Mesenchymal stem cell (in vitro differentiated cells and primary cell): ENCODE measurements around the gene SEPHS2.

Experiments
- DNase-seq: peaks from one replicate; pipeline ENCODE4 v3.0.0-alpha.2; 2013
- H2AFZ ChIP-seq: one replicate; pipeline ENCODE4 v1.6.1; 2013; ENCODE audit warnings: low read depth, mild to moderate bottlenecking, control low read depth, inconsistent platforms, low read length, moderate library complexity
- H2AK5ac ChIP-seq: 2 replicates; pipeline ENCODE4 v1.6.1; 2013; ENCODE audit warnings: low read length, moderate library complexity, mild to moderate bottlenecking, inconsistent platforms; ENCODE audit not compliant: severe bottlenecking
- H2BK120ac ChIP-seq: one replicate; pipeline ENCODE4 v1.6.1; 2013; ENCODE audit warnings: low read depth, mild to moderate bottlenecking, inconsistent platforms, low read length, moderate library complexity
- H2BK12ac ChIP-seq, 2 experiments: one replicate each; pipeline ENCODE4 v1.6.1; 2013; ENCODE audit warnings: inconsistent platforms in 2 of 2, low read length in 2 of 2, mild to moderate bottlenecking in 2 of 2, moderate library complexity in 2 of 2, control low read depth in 1 of 2
- H2BK15ac ChIP-seq: one replicate; pipeline ENCODE4 v1.6.1; 2013; ENCODE audit warnings: mild to moderate bottlenecking, low read depth, inconsistent platforms; ENCODE audit not compliant: poor library complexity, severe bottlenecking
- H2BK5ac ChIP-seq: 2 replicates; pipeline ENCODE4 v1.6.1; 2013; ENCODE audit warnings: low read depth, mild to moderate bottlenecking, low read length, control low read depth, inconsistent platforms; ENCODE audit not compliant: poor library complexity, severe bottlenecking
- H3K14ac ChIP-seq, 2 experiments: one replicate each; pipeline ENCODE4 v1.6.1; 2013; ENCODE audit warnings: inconsistent platforms in 2 of 2, low read length in 2 of 2, control low read depth in 1 of 2, mild to moderate bottlenecking in 1 of 2, moderate library complexity in 1 of 2
- H3K18ac ChIP-seq, 2 experiments: one replicate each; pipeline ENCODE4 v1.6.1; 2013; ENCODE audit warnings: inconsistent platforms in 2 of 2, low read length in 2 of 2, control low read depth in 1 of 2, low read depth in 1 of 2, mild to moderate bottlenecking in 1 of 2
- H3K23ac ChIP-seq, 2 experiments: one replicate each; pipeline ENCODE4 v1.6.1; 2013; ENCODE audit warnings: inconsistent platforms in 2 of 2, low read length in 2 of 2, mild to moderate bottlenecking in 2 of 2, moderate library complexity in 2 of 2, control low read depth in 1 of 2
- H3K27ac ChIP-seq: 2 replicates; pipeline ENCODE4 v1.5.1; 2013; ENCODE audit warnings: mild to moderate bottlenecking, moderate library complexity, low read length, control low read depth, inconsistent platforms; ENCODE audit not compliant: poor library complexity, severe bottlenecking
- H3K27me3 ChIP-seq, 2 experiments: 2 replicates each; pipeline versions ENCODE4 v1.6.1 to v1.7.0; 2013; ENCODE audit warnings: low read length in 2 of 2, mild to moderate bottlenecking in 2 of 2, moderate library complexity in 2 of 2, control low read depth in 1 of 2, inconsistent platforms in 1 of 2; ENCODE audit not compliant: control insufficient read depth in 1 of 2, insufficient read depth in 1 of 2
- H3K36me3 ChIP-seq, 2 experiments: 2 replicates each; pipeline versions ENCODE4 v1.6.1 to v1.7.0; 2013; ENCODE audit warnings: low read length in 2 of 2, control low read depth in 1 of 2, inconsistent platforms in 1 of 2, low read depth in 1 of 2, mild to moderate bottlenecking in 1 of 2; ENCODE audit not compliant: insufficient read depth in 2 of 2, control insufficient read depth in 1 of 2
- H3K4ac ChIP-seq, 2 experiments: one replicate each; pipeline ENCODE4 v1.6.1; 2013; ENCODE audit warnings: inconsistent platforms in 2 of 2, low read length in 2 of 2, mild to moderate bottlenecking in 2 of 2, moderate library complexity in 2 of 2, control low read depth in 1 of 2, low read depth in 1 of 2
- H3K4me1 ChIP-seq: 2 replicates; pipeline ENCODE4 v1.6.1; 2013; ENCODE audit warnings: low read depth, low read length, control low read depth; ENCODE audit not compliant: control insufficient read depth, insufficient read depth
- H3K4me2 ChIP-seq: 2 replicates; pipeline ENCODE4 v1.6.1; 2013; ENCODE audit warnings: low read length, mild to moderate bottlenecking, inconsistent platforms; ENCODE audit not compliant: poor library complexity, severe bottlenecking
- H3K4me3 ChIP-seq, 2 experiments: 2 replicates each; pipeline versions ENCODE4 v1.5.1 to v1.7.0; 2013; ENCODE audit warnings: low read length in 2 of 2, mild to moderate bottlenecking in 2 of 2, control low read depth in 1 of 2, low read depth in 1 of 2; ENCODE audit not compliant: insufficient read depth in 1 of 2
- H3K79me1 ChIP-seq: replicated peaks from 2 replicates; pipeline ENCODE4 v1.6.1; 2013; ENCODE audit warnings: mild to moderate bottlenecking, control low read depth, low read length, inconsistent platforms; ENCODE audit not compliant: poor library complexity, severe bottlenecking
- H3K9ac ChIP-seq: 2 replicates; pipeline ENCODE4 v1.7.0; 2013; ENCODE audit warnings: mild to moderate bottlenecking, low read length, moderate library complexity
- H3K9me3 ChIP-seq: 2 replicates; pipeline ENCODE4 v1.7.0; 2013; ENCODE audit warnings: mild to moderate bottlenecking, low read length; ENCODE audit not compliant: control insufficient read depth
- H4K8ac ChIP-seq: one replicate; pipeline ENCODE4 v1.6.1; 2013; ENCODE audit warnings: inconsistent platforms, mild to moderate bottlenecking, low read length, moderate library complexity
- H4K91ac ChIP-seq: one replicate; pipeline ENCODE4 v1.6.1; 2013; ENCODE audit warnings: mild to moderate bottlenecking, low read length, inconsistent platforms
- WGBS: methylation state at CpG from one replicate; pipeline ENCODE4 v1.1.7; 2013; ENCODE audit warnings: mixed read lengths; 5-methylcytosine and 5-hydroxymethylcytosine counted together

The SEPHS2 gene

DNA sequence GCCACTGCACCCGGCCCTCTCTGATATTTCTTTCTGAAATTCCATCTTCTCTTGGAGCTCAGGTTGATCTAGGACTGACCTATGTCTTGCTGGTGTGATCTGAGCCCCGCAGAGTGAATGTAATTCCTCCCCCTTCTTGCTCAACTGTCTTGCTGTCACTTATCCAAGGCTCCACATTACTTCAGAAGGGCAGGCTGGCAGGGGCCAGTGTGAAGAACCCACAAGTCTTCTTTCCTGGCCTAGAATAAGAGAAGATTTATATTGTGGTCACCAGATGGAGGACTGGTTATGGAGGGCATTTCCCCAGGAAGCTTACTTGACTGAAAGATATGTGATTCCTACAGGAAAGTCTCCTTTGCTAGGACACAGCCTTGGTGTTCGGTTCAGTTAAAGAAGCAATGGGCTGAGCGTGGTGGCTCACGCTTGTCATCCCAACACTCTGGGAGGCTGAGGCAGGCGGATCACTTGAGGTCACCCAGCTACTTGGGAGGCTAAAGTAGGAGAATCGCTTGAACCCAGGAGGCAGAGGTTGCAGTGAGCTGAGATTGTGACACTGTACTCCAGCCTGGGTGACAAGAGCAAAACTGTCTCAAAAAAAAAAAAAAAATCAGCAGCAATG is 40.3 kb upstream of the SEPHS2 start:
- Histone ChIP-seq H3K4me2 (no peak overlapping the region), H2BK15ac (no peak overlapping the region), H3K14ac (no peak overlapping the region), H3K4me1 (peaks cover 6% of the 10 kb centered on the region), H3K79me1 (no peaks in the 10 kb centered on the region), H3K18ac (no peak overlapping the region), H3K27me3 (peaks cover 0 to 25% of the 10 kb centered on the region in 2 experiments), H2AK5ac (no peak overlapping the region), H3K9me3 (no peaks in the 10 kb centered on the region), H2BK120ac (no peak overlapping the region), H4K91ac (no peak overlapping the region), H2BK5ac (no peak overlapping the region), H3K27ac (no peak overlapping the region), H2AFZ (peak overlapping the region; percentile 0), H2BK12ac (no peak overlapping the region), H3K9ac (no peak overlapping the region), H3K4me3 (no peak overlapping the region), H4K8ac (no peak overlapping the region), H3K4ac (no peak overlapping the region), H3K36me3 (no peaks in the 10 kb centered on the region), H3K23ac (no peak overlapping the region)
- DNase-seq = peak; percentile 74
- WGBS = 65% methylated on average over 7 of the region's 7 CpGs

DNA sequence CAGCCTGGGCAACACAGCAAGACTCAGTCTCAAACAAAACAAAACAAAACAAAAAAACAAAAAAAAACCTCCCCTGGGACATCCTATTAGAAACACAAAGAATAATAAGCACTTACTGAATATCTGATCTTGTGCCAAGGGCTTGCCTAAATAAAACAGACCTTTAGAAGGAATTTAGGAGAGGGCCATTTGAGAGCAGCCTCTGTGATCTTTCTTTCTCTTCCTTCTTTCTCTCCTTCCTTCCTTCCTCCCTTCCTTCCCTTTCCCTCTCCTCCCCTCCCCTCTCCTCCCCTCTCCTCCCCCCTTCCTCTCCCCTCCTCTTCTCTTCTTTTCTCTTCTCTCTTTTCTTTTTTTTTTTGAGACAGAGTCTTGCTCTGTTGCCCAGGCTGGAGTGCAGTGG is 39.2 kb upstream of the SEPHS2 start:
- H3K4me3 ChIP-seq = no peak overlapping the region
- no peak for DNase-seq

GRCh38 chr16:30482366-30482765 is 36.7 kb upstream of the SEPHS2 start:
- H3K4me2 ChIP-seq = no peak overlapping the region
- H2BK15ac ChIP-seq = no peak overlapping the region
- H3K79me1 ChIP-seq = no peaks in the 10 kb centered on the region
- no peak overlapping the region for H4K8ac ChIP-seq
- H3K23ac ChIP-seq = no peak overlapping the region
- no peak overlapping the region for H2AFZ ChIP-seq
- no peak overlapping the region for H3K27ac ChIP-seq
- no peak overlapping the region for H3K9ac ChIP-seq
- no peak overlapping the region for H2BK120ac ChIP-seq
- no peak for DNase-seq
- no peaks in the 10 kb centered on the region for H3K4me1 ChIP-seq
- peaks cover 11 to 41% of the 10 kb centered on the region in 2 experiments for H3K27me3 ChIP-seq
- H2BK12ac ChIP-seq = no peak overlapping the region
- 96% methylated on average over 3 of the region's 3 CpGs for WGBS
- no peak overlapping the region for H3K4me3 ChIP-seq
- H3K4ac ChIP-seq = no peak overlapping the region
- no peaks in the 10 kb centered on the region for H3K9me3 ChIP-seq
- H3K36me3 ChIP-seq = no peaks in the 10 kb centered on the region
- no peak overlapping the region for H2AK5ac ChIP-seq
- H3K14ac ChIP-seq = no peak overlapping the region
- no peak overlapping the region for H3K18ac ChIP-seq
- H2BK5ac ChIP-seq = no peak overlapping the region
- H4K91ac ChIP-seq = no peak overlapping the region

More for the DNA sequence above, 39.2 kb upstream of the SEPHS2 start:
- Histone ChIP-seq H2BK12ac (no peak overlapping the region), H2AK5ac (no peak overlapping the region), H3K9ac (no peak overlapping the region), H4K8ac (no peak overlapping the region), H2BK15ac (no peak overlapping the region), H3K36me3 (no peaks in the 10 kb centered on the region), H3K4me2 (no peak overlapping the region), H2BK5ac (no peak overlapping the region), H2AFZ (no peak overlapping the region), H3K9me3 (no peaks in the 10 kb centered on the region), H3K79me1 (no peaks in the 10 kb centered on the region), H3K14ac (no peak overlapping the region), H3K23ac (no peak overlapping the region), H4K91ac (no peak overlapping the region), H3K4ac (no peak overlapping the region), H3K27me3 (peaks cover 3 to 30% of the 10 kb centered on the region in 2 experiments), H2BK120ac (no peak overlapping the region), H3K18ac (no peak overlapping the region), H3K4me1 (peaks cover 6% of the 10 kb centered on the region), H3K27ac (no peak overlapping the region)

DNA sequence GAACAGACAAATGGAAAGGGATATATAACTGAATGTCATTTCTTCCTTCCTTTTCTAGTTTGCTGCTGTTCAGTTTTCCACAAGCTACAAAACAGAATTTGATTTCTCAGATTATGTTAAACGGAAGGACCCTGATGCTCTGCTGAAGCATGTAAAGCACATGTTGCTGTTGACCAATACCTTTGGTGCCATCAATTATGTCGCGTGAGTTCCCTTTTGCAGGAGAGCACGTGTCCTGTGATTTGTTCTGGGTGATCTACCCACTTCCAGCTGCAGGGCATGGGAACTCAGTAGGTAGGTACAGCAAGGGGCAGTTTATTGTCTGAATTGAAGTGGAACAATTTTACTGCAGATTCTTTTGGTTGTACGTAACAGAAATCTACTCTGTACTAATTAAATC is 35.7 kb upstream of the SEPHS2 start:
- DNase-seq = no peak
- no peak overlapping the region for H2AFZ ChIP-seq
- H2BK5ac ChIP-seq = no peak overlapping the region
- H3K4me3 ChIP-seq = no peak overlapping the region
- H3K4me2 ChIP-seq = no peak overlapping the region
- no peak overlapping the region for H2BK12ac ChIP-seq
- H3K27ac ChIP-seq = no peak overlapping the region
- no peak overlapping the region for H3K4ac ChIP-seq
- H3K9ac ChIP-seq = no peak overlapping the region
- 89% methylated on average over 4 of the region's 5 CpGs for WGBS
- no peak overlapping the region for H2BK15ac ChIP-seq
- no peaks in the 10 kb centered on the region for H3K79me1 ChIP-seq
- H3K14ac ChIP-seq = peak overlapping the region in 1 of 2 experiments; percentile 76
- no peak overlapping the region for H2BK120ac ChIP-seq
- no peak overlapping the region for H4K91ac ChIP-seq
- H4K8ac ChIP-seq = no peak overlapping the region
- no peaks in the 10 kb centered on the region for H3K36me3 ChIP-seq
- H3K18ac ChIP-seq = no peak overlapping the region
- H3K4me1 ChIP-seq = no peaks in the 10 kb centered on the region
- no peak overlapping the region for H2AK5ac ChIP-seq
- H3K9me3 ChIP-seq = no peaks in the 10 kb centered on the region
- peaks cover 11 to 44% of the 10 kb centered on the region in 2 experiments for H3K27me3 ChIP-seq
- H3K23ac ChIP-seq = no peak overlapping the region
